ENCODE data around the gene DCAF11.

The DCAF11 gene

GRCh38 chr14:24171422-24172260 is 57.1 kb downstream of the DCAF11 start, which contains the start of gene REC8:
Gene REC8, plus strand, starts transcription at chr14:24172080. Its CDS starts 473 bp downstream, at chr14:24172553.
- Histone ChIP-seq H3F3A (ENCODE audit: insufficient read depth) (no peaks in the 10 kb centered on the region), H3K9me2 (replicated peaks; ENCODE audit: insufficient read depth, low read length) (no peaks in the 10 kb centered on the region), H3K27me3 (ENCODE audit: low read length) (no peaks in the 10 kb centered on the region), H3K4me3 (ENCODE audit: insufficient read depth, low read length, poor library complexity, severe bottlenecking) (no peak within 1 kb of the TSS), H3K79me2 (ENCODE audit: insufficient read depth, low read length) (no peaks in the 10 kb centered on the region), H3K9me3 (ENCODE audit: insufficient read depth, low read length) (no peaks in the 10 kb centered on the region), H3K9ac (ENCODE audit: low read length) (no peak within 1 kb of the TSS), H3K36me3 (ENCODE audit: low read length) (no peaks in the 10 kb centered on the region), H3K4me2 (ENCODE audit: low read depth, low read length, poor library complexity, severe bottlenecking) (no peak within 1 kb of the TSS), H2AFZ (ENCODE audit: low read depth, low read length, severe bottlenecking) (no peak within 1 kb of the TSS), H3K27ac (ENCODE audit: low read depth, low read length) (no peak within 1 kb of the TSS), H4K20me1 (ENCODE audit: low read depth, low read length) (no peaks in the 10 kb centered on the region)
- TF ChIP-seq EZH2phosphoT487 (conservative IDR thresholded peaks at IDR 0.05; ENCODE audit: low read length) (no peak), CTCF (IDR thresholded peaks at IDR 0.05; ENCODE audit: insufficient read depth, low read length, poor library complexity, severe bottlenecking) (no peak)

GRCh38 chr14:24172261-24172860 is 57.8 kb downstream of the DCAF11 start:
- no peak overlapping the region for H2AFZ ChIP-seq (ENCODE audit: low read depth, low read length, severe bottlenecking)
- no peaks in the 10 kb centered on the region for H3K36me3 ChIP-seq (ENCODE audit: low read length)
- no peak overlapping the region for H3K27ac ChIP-seq (ENCODE audit: low read depth, low read length)
- no peaks in the 10 kb centered on the region for H3K9me3 ChIP-seq (ENCODE audit: insufficient read depth, low read length)
- no peak overlapping the region for H3K9ac ChIP-seq (ENCODE audit: low read length)
- no peaks in the 10 kb centered on the region for H3K79me2 ChIP-seq (ENCODE audit: insufficient read depth, low read length)
- H3K27me3 ChIP-seq (ENCODE audit: low read length): no peaks in the 10 kb centered on the region
- H3K9me2 ChIP-seq (replicated peaks; ENCODE audit: insufficient read depth, low read length): no peaks in the 10 kb centered on the region
- TF ChIP-seq EZH2phosphoT487 (conservative IDR thresholded peaks at IDR 0.05; ENCODE audit: low read length): no peak
- no peak overlapping the region for H3K4me3 ChIP-seq (ENCODE audit: insufficient read depth, low read length, poor library complexity, severe bottlenecking)
- no peaks in the 10 kb centered on the region for H3F3A ChIP-seq (ENCODE audit: insufficient read depth)
- H3K4me2 ChIP-seq (ENCODE audit: low read depth, low read length, poor library complexity, severe bottlenecking): no peak overlapping the region
- no peaks in the 10 kb centered on the region for H4K20me1 ChIP-seq (ENCODE audit: low read depth, low read length)

GRCh38 chr14:24172871-24173281 is 58.3 kb downstream of the DCAF11 start:
- H3K9ac ChIP-seq (ENCODE audit: low read length): no peak overlapping the region
- no peaks in the 10 kb centered on the region for H3K27me3 ChIP-seq (ENCODE audit: low read length)
- no peaks in the 10 kb centered on the region for H4K20me1 ChIP-seq (ENCODE audit: low read depth, low read length)
- no peaks in the 10 kb centered on the region for H3K36me3 ChIP-seq (ENCODE audit: low read length)
- H3K9me3 ChIP-seq (ENCODE audit: insufficient read depth, low read length): no peaks in the 10 kb centered on the region
- H3K9me2 ChIP-seq (replicated peaks; ENCODE audit: insufficient read depth, low read length): no peaks in the 10 kb centered on the region
- no peak overlapping the region for H3K27ac ChIP-seq (ENCODE audit: low read depth, low read length)
- no peak overlapping the region for H3K4me3 ChIP-seq (ENCODE audit: insufficient read depth, low read length, poor library complexity, severe bottlenecking)
- H3K79me2 ChIP-seq (ENCODE audit: insufficient read depth, low read length): no peaks in the 10 kb centered on the region
- H2AFZ ChIP-seq (ENCODE audit: low read depth, low read length, severe bottlenecking): no peak overlapping the region
- H3K4me2 ChIP-seq (ENCODE audit: low read depth, low read length, poor library complexity, severe bottlenecking): no peak overlapping the region
- TF ChIP-seq CTCF (IDR thresholded peaks at IDR 0.05; ENCODE audit: insufficient read depth, low read length, poor library complexity, severe bottlenecking): no peak
- no peak for TF ChIP-seq EZH2phosphoT487 (conservative IDR thresholded peaks at IDR 0.05; ENCODE audit: low read length)
- H3F3A ChIP-seq (ENCODE audit: insufficient read depth): no peaks in the 10 kb centered on the region
